ENCODE results near the gene C18orf63. TPM values are rescaled to one million over a fixed set of nuclear protein-coding genes. Genes with fewer than 3 reads are reported as not detected.

Gene C18orf63
- polyA plus RNA-seq, 2 donors: not detected

GRCh38 chr18:74277296-74277695 is 38.3 kb upstream of the C18orf63 start:
- no peak overlapping the region for H3K27ac ChIP-seq (ENCODE audit: low read depth in 2 of 2, low read length in 1 of 2)
- no peaks in the 10 kb centered on the region for H3K27me3 ChIP-seq (ENCODE audit: control insufficient read depth in 1 of 2, insufficient read depth in 2 of 2, low read length in 2 of 2)
- peaks cover 0 to 2% of the 10 kb centered on the region in 2 donors for H3K9me3 ChIP-seq (ENCODE audit: control insufficient read depth in 2 of 2, insufficient read depth in 1 of 2, low read depth in 1 of 2, low read length in 1 of 2)
- H3K4me3 ChIP-seq (ENCODE audit: low read depth in 1 of 2, low read length in 2 of 2): no peak overlapping the region
- 83 to 86% methylated on average over 2 of the region's 2 CpGs for WGBS, 2 donors
- peaks cover 5 to 21% of the 10 kb centered on the region in 2 donors for H3K4me1 ChIP-seq (ENCODE audit: control insufficient read depth in 2 of 2, insufficient read depth in 2 of 2, low read length in 1 of 2)
- H3K36me3 ChIP-seq (ENCODE audit: control insufficient read depth in 2 of 2, insufficient read depth in 2 of 2, low read length in 1 of 2): no peaks in the 10 kb centered on the region

GRCh38 chr18:74278058-74278457 is 37.6 kb upstream of the C18orf63 start:
- Histone ChIP-seq H3K27ac (ENCODE audit: low read depth in 2 of 2, low read length in 1 of 2) (no peak overlapping the region), H3K9me3 (ENCODE audit: control insufficient read depth in 2 of 2, insufficient read depth in 1 of 2, low read depth in 1 of 2, low read length in 1 of 2) (peaks cover 0 to 2% of the 10 kb centered on the region in 2 donors), H3K4me3 (ENCODE audit: low read depth in 1 of 2, low read length in 2 of 2) (no peak overlapping the region), H3K27me3 (ENCODE audit: control insufficient read depth in 1 of 2, insufficient read depth in 2 of 2, low read length in 2 of 2) (no peaks in the 10 kb centered on the region), H3K4me1 (ENCODE audit: control insufficient read depth in 2 of 2, insufficient read depth in 2 of 2, low read length in 1 of 2) (peaks cover 9 to 27% of the 10 kb centered on the region in 2 donors), H3K36me3 (ENCODE audit: control insufficient read depth in 2 of 2, insufficient read depth in 2 of 2, low read length in 1 of 2) (no peaks in the 10 kb centered on the region)
- 57 to 70% methylated on average over 7 of the region's 7 CpGs for WGBS, 2 donors

DNA sequence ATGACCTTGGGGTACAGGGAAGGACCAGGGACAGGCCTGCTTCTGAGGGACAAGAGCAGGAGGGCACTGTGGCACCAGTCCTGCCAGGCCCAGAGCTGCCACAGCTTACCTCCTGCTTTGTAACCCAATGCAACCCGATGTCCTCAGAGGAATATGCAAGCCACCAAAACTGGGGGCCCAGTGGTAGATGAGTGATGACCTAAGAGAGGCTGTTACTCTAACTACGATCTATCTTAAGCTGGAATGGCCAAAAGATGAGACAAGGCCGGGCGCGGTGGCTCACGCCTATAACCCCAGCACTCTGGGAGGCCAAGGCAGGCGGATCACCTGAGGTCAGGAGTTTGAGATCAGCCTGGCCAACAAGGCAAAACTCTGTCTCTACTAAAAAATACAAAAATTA is 36.7 kb upstream of the C18orf63 start:
- peaks cover 4 to 23% of the 10 kb centered on the region in 2 donors for H3K4me1 ChIP-seq (ENCODE audit: control insufficient read depth in 2 of 2, insufficient read depth in 2 of 2, low read length in 1 of 2)
- H3K9me3 ChIP-seq (ENCODE audit: control insufficient read depth in 2 of 2, insufficient read depth in 1 of 2, low read depth in 1 of 2, low read length in 1 of 2): no peaks in the 10 kb centered on the region
- 88 to 94% methylated on average over 7 of the region's 7 CpGs for WGBS, 2 donors
- H3K36me3 ChIP-seq (ENCODE audit: control insufficient read depth in 2 of 2, insufficient read depth in 2 of 2, low read length in 1 of 2): no peaks in the 10 kb centered on the region
- no peaks in the 10 kb centered on the region for H3K27me3 ChIP-seq (ENCODE audit: control insufficient read depth in 1 of 2, insufficient read depth in 2 of 2, low read length in 2 of 2)
- H3K27ac ChIP-seq (ENCODE audit: low read depth in 2 of 2, low read length in 1 of 2): no peak overlapping the region
- H3K4me3 ChIP-seq (ENCODE audit: low read depth in 1 of 2, low read length in 2 of 2): no peak overlapping the region

- H3K4me1 ChIP-seq (ENCODE audit: control insufficient read depth in 2 of 2, insufficient read depth in 2 of 2, low read length in 1 of 2): peaks cover 4 to 21% of the 10 kb centered on the region in 2 donors
- H3K27ac ChIP-seq (ENCODE audit: low read depth in 2 of 2, low read length in 1 of 2): peak overlapping the region in 1 of 2 donors; percentile 43
- H3K27me3 ChIP-seq (ENCODE audit: control insufficient read depth in 1 of 2, insufficient read depth in 2 of 2, low read length in 2 of 2): no peaks in the 10 kb centered on the region
- no peaks in the 10 kb centered on the region for H3K9me3 ChIP-seq (ENCODE audit: control insufficient read depth in 2 of 2, insufficient read depth in 1 of 2, low read depth in 1 of 2, low read length in 1 of 2)
- H3K36me3 ChIP-seq (ENCODE audit: control insufficient read depth in 2 of 2, insufficient read depth in 2 of 2, low read length in 1 of 2): no peaks in the 10 kb centered on the region
- no peak overlapping the region for H3K4me3 ChIP-seq (ENCODE audit: low read depth in 1 of 2, low read length in 2 of 2)
- WGBS, 2 donors: 59 to 63% methylated on average over 4 of the region's 4 CpGs
Observed at GRCh38 chr18:74281011-74281979, 34.3 kb upstream of the C18orf63 start.

GRCh38 chr18:74281980-74282754 is 33.5 kb upstream of the C18orf63 start:
- Histone ChIP-seq H3K4me1 (ENCODE audit: control insufficient read depth in 2 of 2, insufficient read depth in 2 of 2, low read length in 1 of 2) (peaks cover 4 to 18% of the 10 kb centered on the region in 2 donors), H3K27ac (ENCODE audit: low read depth in 2 of 2, low read length in 1 of 2) (peak overlapping the region in 1 of 2 donors; percentile 43), H3K4me3 (ENCODE audit: low read depth in 1 of 2, low read length in 2 of 2) (no peak overlapping the region), H3K27me3 (ENCODE audit: control insufficient read depth in 1 of 2, insufficient read depth in 2 of 2, low read length in 2 of 2) (no peaks in the 10 kb centered on the region), H3K36me3 (ENCODE audit: control insufficient read depth in 2 of 2, insufficient read depth in 2 of 2, low read length in 1 of 2) (no peaks in the 10 kb centered on the region), H3K9me3 (ENCODE audit: control insufficient read depth in 2 of 2, insufficient read depth in 1 of 2, low read depth in 1 of 2, low read length in 1 of 2) (no peaks in the 10 kb centered on the region)
- 51 to 62% methylated on average over 12 of the region's 12 CpGs for WGBS, 2 donors

GRCh38 chr18:74282755-74283554 is 32.7 kb upstream of the C18orf63 start:
- Histone ChIP-seq H3K27me3 (ENCODE audit: control insufficient read depth in 1 of 2, insufficient read depth in 2 of 2, low read length in 2 of 2) (no peaks in the 10 kb centered on the region), H3K4me1 (ENCODE audit: control insufficient read depth in 2 of 2, insufficient read depth in 2 of 2, low read length in 1 of 2) (peaks cover 4 to 18% of the 10 kb centered on the region in 2 donors), H3K36me3 (ENCODE audit: control insufficient read depth in 2 of 2, insufficient read depth in 2 of 2, low read length in 1 of 2) (no peaks in the 10 kb centered on the region), H3K9me3 (ENCODE audit: control insufficient read depth in 2 of 2, insufficient read depth in 1 of 2, low read depth in 1 of 2, low read length in 1 of 2) (no peaks in the 10 kb centered on the region), H3K27ac (ENCODE audit: low read depth in 2 of 2, low read length in 1 of 2) (no peak overlapping the region), H3K4me3 (ENCODE audit: low read depth in 1 of 2, low read length in 2 of 2) (no peak overlapping the region)
- 57 to 84% methylated on average over 10 of the region's 10 CpGs for WGBS, 2 donors

DNA sequence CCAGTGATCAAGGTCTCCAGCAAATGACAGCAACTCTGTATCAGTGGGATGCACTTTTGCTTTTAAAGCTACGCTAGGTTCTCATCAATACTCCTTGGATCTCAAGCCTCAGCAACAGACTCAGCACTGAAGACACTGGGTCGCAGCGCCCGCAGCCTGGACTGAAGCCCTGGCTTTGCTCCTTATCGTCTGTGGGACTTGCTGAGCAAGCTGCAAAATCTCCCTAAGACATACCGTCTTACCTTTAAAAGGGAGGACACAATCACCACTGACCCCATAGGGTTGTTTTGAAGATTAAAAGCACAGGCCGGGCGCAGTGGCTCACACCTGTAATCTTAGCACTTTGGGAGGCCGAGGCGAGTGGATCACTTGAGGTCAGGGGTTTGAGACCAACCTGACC is 32.0 kb upstream of the C18orf63 start:
- peaks cover 4 to 14% of the 10 kb centered on the region in 2 donors for H3K4me1 ChIP-seq (ENCODE audit: control insufficient read depth in 2 of 2, insufficient read depth in 2 of 2, low read length in 1 of 2)
- H3K9me3 ChIP-seq (ENCODE audit: control insufficient read depth in 2 of 2, insufficient read depth in 1 of 2, low read depth in 1 of 2, low read length in 1 of 2): no peaks in the 10 kb centered on the region
- whole genome bisulfite sequencing, 2 donors: 73 to 83% methylated on average over 10 of the region's 10 CpGs
- no peaks in the 10 kb centered on the region for H3K27me3 ChIP-seq (ENCODE audit: control insufficient read depth in 1 of 2, insufficient read depth in 2 of 2, low read length in 2 of 2)
- H3K36me3 ChIP-seq (ENCODE audit: control insufficient read depth in 2 of 2, insufficient read depth in 2 of 2, low read length in 1 of 2): no peaks in the 10 kb centered on the region
- H3K27ac ChIP-seq (ENCODE audit: low read depth in 2 of 2, low read length in 1 of 2): no peak overlapping the region
- no peak overlapping the region for H3K4me3 ChIP-seq (ENCODE audit: low read depth in 1 of 2, low read length in 2 of 2)

- Histone ChIP-seq H3K9me3 (ENCODE audit: control insufficient read depth in 2 of 2, insufficient read depth in 1 of 2, low read depth in 1 of 2, low read length in 1 of 2) (no peaks in the 10 kb centered on the region), H3K4me1 (ENCODE audit: control insufficient read depth in 2 of 2, insufficient read depth in 2 of 2, low read length in 1 of 2) (peaks cover 4 to 14% of the 10 kb centered on the region in 2 donors), H3K27me3 (ENCODE audit: control insufficient read depth in 1 of 2, insufficient read depth in 2 of 2, low read length in 2 of 2) (no peaks in the 10 kb centered on the region), H3K27ac (ENCODE audit: low read depth in 2 of 2, low read length in 1 of 2) (peak overlapping the region; percentile 57 to 81), H3K4me3 (ENCODE audit: low read depth in 1 of 2, low read length in 2 of 2) (no peak overlapping the region), H3K36me3 (ENCODE audit: control insufficient read depth in 2 of 2, insufficient read depth in 2 of 2, low read length in 1 of 2) (no peaks in the 10 kb centered on the region)
- 45 to 51% methylated on average over 11 of the region's 11 CpGs for WGBS, 2 donors
Observed at GRCh38 chr18:74284191-74284979, 31.3 kb upstream of the C18orf63 start.

All from esophagus (tissue), 2 donors.